A673 (cell line): ENCODE measurements around the gene MAP1LC3B2.

Experiments used
- CTCF ChIP-seq: fragments of 300-800, 200-600 bp; sonication (generic); conservative IDR thresholded peaks from 2 replicates; pipeline ENCODE4 v1.5.1; 2017; ENCODE audit warnings: low read depth, mild to moderate bottlenecking, antibody characterized with exemption, low read length, moderate library complexity, mixed read lengths
- EZH2 ChIP-seq: fragments of 200-600 bp; sonication (generic); IDR thresholded peaks from 2 replicates; pipeline ENCODE4 v1.6.1; 2017; ENCODE audit warnings: borderline replicate concordance, low read depth, mild to moderate bottlenecking, mixed read lengths, antibody characterized with exemption, low read length; ENCODE audit not compliant: poor library complexity, severe bottlenecking

DNA sequence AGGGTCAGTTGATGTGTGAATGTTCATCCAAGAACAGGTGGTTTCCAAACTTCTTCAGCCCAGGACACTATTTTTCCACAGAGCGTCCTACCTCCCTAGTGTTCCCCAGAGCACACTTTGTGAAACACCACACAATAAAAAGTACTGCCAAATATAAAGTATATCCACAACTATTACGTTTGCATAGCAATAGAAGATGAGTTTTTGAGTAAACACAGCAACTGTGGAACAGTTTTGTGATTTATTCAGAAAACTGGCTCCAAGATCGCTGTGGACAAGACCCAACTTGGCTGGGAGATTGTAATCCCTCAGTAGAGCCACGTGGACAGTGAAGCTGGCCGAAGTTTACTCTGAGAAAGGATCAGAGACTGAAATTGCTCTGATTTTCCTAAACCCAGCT, 14.5 kb upstream of the MAP1LC3B2 start:
- TF ChIP-seq EZH2 (no peak), CTCF (no peak)
